Spinal cord (tissue), 10 donors: ENCODE measurements around the gene MAP2K6. TPM values are rescaled to one million over a fixed set of nuclear protein-coding genes. Genes with fewer than 3 reads are reported as not detected.

Experiments used
- DNase-seq, 6 donors: peaks; one replicate each; pipeline versions ENCODE4 v3.0.0 to v3.0.0-alpha.2; 2013 to 2015; ENCODE audit warnings: low spot score in 6 of 6, low read depth in 4 of 6
- H3K27ac ChIP-seq: one replicate; pipeline ENCODE4 v1.5.1; 2013; ENCODE audit warnings: low read depth, low read length, control low read depth
- H3K27me3 ChIP-seq: one replicate; pipeline ENCODE4 v1.6.1; 2013; ENCODE audit warnings: low read length; ENCODE audit not compliant: control insufficient read depth, insufficient read depth
- H3K36me3 ChIP-seq: one replicate; pipeline ENCODE4 v1.6.1; 2013; ENCODE audit warnings: low read length; ENCODE audit not compliant: control insufficient read depth, insufficient read depth
- H3K4me1 ChIP-seq: one replicate; pipeline ENCODE4 v1.6.1; 2013; ENCODE audit warnings: low read length; ENCODE audit not compliant: control insufficient read depth, insufficient read depth
- H3K4me3 ChIP-seq: one replicate; pipeline ENCODE4 v1.5.1; 2013; ENCODE audit warnings: low read depth, low read length, control low read depth
- H3K9me3 ChIP-seq: one replicate; pipeline ENCODE4 v1.6.1; 2013; ENCODE audit warnings: low read length; ENCODE audit not compliant: control insufficient read depth, insufficient read depth
- WGBS: methylation state at CpG from one replicate; pipeline ENCODE4 v1.1.5; 2013; ENCODE audit warnings: missing lambda C conversion rate; ENCODE audit not compliant: insufficient coverage; 5-methylcytosine and 5-hydroxymethylcytosine counted together
- polyA plus RNA-seq, 2 donors: library from polyadenylated mRNA; unstranded; fragments of 120-200 nt; gene quantifications; one replicate each; pipeline ENCODE4 v1.2.1, GENCODE V29; 2013; ENCODE audit not compliant: insufficient read length in 2 of 2
- total RNA-seq, 2 donors: library from RNA; depleted of rRNA in 1 of 2; stranded (reverse); fragments of 120-200 nt in 1 of 2; fragments of >200 nt in 1 of 2; gene quantifications; one replicate each; pipeline versions ENCODE4 v1.2.3 to v1.2.4, GENCODE V29; 2013 to 2014
- donor health status: healthy.

MAP2K6 gene
- total and polyA plus RNA-seq, 4 donors = 11.5 to 32.5 (median 17.9) TPM

- DNase-seq = no peak
- Histone ChIP-seq H3K27ac (no peak overlapping the region), H3K36me3 (no peaks in the 10 kb centered on the region), H3K9me3 (no peaks in the 10 kb centered on the region), H3K27me3 (no peaks in the 10 kb centered on the region), H3K4me3 (no peak overlapping the region), H3K4me1 (no peaks in the 10 kb centered on the region)
- 90% methylated on average over 1 of the region's 4 CpGs for WGBS
Observed at GRCh38 chr17:69480245-69480644, 65.7 kb downstream of the MAP2K6 start.

DNA sequence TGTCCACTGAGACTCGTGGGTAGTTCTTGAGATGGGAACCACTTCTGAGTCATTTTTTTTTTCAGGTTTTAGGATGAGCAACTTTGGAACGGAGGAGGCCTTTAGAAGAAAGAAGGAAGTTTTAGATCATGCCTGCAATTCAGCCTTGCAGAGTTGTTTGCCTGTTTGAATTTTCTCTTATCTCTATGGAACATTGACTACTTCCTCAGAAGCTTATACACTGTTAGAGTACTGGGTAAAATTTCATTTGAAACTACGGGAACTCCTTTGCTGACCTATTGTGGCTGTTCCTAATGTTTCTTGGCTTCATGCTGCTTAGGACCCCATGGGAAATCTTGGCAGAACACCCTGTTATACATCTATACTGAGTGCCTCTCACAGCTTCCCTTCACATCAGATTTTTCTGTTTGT lies 70.8 kb downstream of the MAP2K6 start:
- Histone ChIP-seq H3K27me3 (no peaks in the 10 kb centered on the region), H3K4me3 (no peak overlapping the region), H3K36me3 (no peaks in the 10 kb centered on the region), H3K27ac (no peak overlapping the region), H3K4me1 (no peaks in the 10 kb centered on the region), H3K9me3 (no peaks in the 10 kb centered on the region)
- DNase-seq = no peak
- no CpG with 5 or more reads among the region's 3 CpGs for WGBS

- Histone ChIP-seq H3K36me3 (no peaks in the 10 kb centered on the region), H3K27me3 (no peaks in the 10 kb centered on the region), H3K9me3 (no peaks in the 10 kb centered on the region), H3K27ac (no peak overlapping the region), H3K4me1 (no peaks in the 10 kb centered on the region), H3K4me3 (no peak overlapping the region)
- peak in 1 of 6 donors; percentile 31 for DNase-seq
- WGBS = 42% methylated on average over 2 of the region's 3 CpGs
Observed at GRCh38 chr17:69485901-69486643, 71.6 kb downstream of the MAP2K6 start.

GRCh38 chr17:69486779-69487637 lies 72.5 kb downstream of the MAP2K6 start:
- Histone ChIP-seq H3K27ac (no peak overlapping the region), H3K9me3 (no peaks in the 10 kb centered on the region), H3K4me3 (no peak overlapping the region), H3K36me3 (no peaks in the 10 kb centered on the region), H3K27me3 (no peaks in the 10 kb centered on the region), H3K4me1 (no peaks in the 10 kb centered on the region)
- no peak for DNase-seq
- 91% methylated on average over 5 of the region's 13 CpGs for WGBS

GRCh38 chr17:69489313-69489712 lies 74.8 kb downstream of the MAP2K6 start:
- no CpG with 5 or more reads among the region's 4 CpGs for WGBS
- no peak overlapping the region for H3K4me3 ChIP-seq
- DNase-seq = no peak
- no peaks in the 10 kb centered on the region for H3K9me3 ChIP-seq
- H3K27ac ChIP-seq = no peak overlapping the region
- no peaks in the 10 kb centered on the region for H3K27me3 ChIP-seq
- H3K36me3 ChIP-seq = no peaks in the 10 kb centered on the region
- H3K4me1 ChIP-seq = no peaks in the 10 kb centered on the region

- no peak overlapping the region for H3K4me3 ChIP-seq
- DNase-seq = no peak
- WGBS = 85% methylated on average over 3 of the region's 3 CpGs
Observed at GRCh38 chr17:69492410-69493071, 78.0 kb downstream of the MAP2K6 start.

DNA sequence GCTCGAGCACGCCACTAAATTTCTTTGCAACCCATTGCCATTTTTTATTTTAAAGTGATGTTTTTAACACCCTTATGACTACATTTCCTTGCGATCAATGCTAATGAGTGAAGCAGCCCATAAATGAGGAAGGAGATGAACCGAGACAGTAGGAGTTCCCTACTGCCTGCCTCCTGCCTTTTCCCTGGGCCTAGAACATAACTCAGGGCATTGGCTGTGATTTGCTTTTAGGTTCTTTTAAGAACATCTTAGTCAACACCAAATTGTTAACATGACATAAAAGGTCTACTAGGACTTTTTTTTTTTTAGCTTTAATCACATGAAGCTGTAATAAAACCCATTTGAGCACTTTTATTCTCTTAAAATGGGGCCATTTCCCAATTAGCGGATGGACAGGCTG lies 81.3 kb downstream of the MAP2K6 start:
- Histone ChIP-seq H3K9me3 (no peaks in the 10 kb centered on the region), H3K27me3 (no peaks in the 10 kb centered on the region), H3K36me3 (no peaks in the 10 kb centered on the region), H3K4me1 (peaks cover 4% of the 10 kb centered on the region), H3K4me3 (no peak overlapping the region), H3K27ac (no peak overlapping the region)
- DNase-seq = peak in 1 of 6 donors; percentile 54
- WGBS = 66% methylated on average over 2 of the region's 5 CpGs

More at GRCh38 chr17:69492410-69493071, 78.0 kb downstream of the MAP2K6 start:
- no peaks in the 10 kb centered on the region for H3K36me3 ChIP-seq
- H3K27ac ChIP-seq = no peak overlapping the region
- H3K4me1 ChIP-seq = no peaks in the 10 kb centered on the region
- no peaks in the 10 kb centered on the region for H3K27me3 ChIP-seq
- H3K9me3 ChIP-seq = no peaks in the 10 kb centered on the region

- no peak overlapping the region for H3K27ac ChIP-seq
- H3K27me3 ChIP-seq = no peaks in the 10 kb centered on the region
- no peak overlapping the region for H3K4me3 ChIP-seq
- no peak for DNase-seq
- WGBS = 90% methylated on average over 1 of the region's 1 CpG
- H3K9me3 ChIP-seq = no peaks in the 10 kb centered on the region
- H3K4me1 ChIP-seq = peaks cover 6% of the 10 kb centered on the region
- no peaks in the 10 kb centered on the region for H3K36me3 ChIP-seq
Observed at GRCh38 chr17:69497161-69497560, 82.7 kb downstream of the MAP2K6 start.

DNA sequence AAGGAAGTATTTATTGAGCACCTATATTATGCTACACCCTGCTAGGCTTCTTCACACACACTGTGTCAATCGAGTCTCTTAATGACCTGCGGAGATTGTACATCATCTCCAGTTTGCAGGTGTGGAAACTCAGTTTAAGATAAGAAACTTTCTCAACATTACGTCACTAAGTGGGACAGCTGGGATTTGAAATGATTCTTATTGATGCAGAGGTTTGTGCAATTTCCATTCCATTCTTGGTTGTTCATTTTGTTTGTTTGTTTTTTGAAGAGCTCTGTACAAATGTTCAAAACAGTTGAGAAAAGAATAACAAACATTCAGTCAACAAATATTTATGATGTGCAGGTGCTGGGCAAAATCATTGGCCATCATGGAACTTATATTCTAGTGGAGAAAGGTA lies 84.8 kb downstream of the MAP2K6 start:
- H3K27ac ChIP-seq = no peak overlapping the region
- no peaks in the 10 kb centered on the region for H3K36me3 ChIP-seq
- H3K27me3 ChIP-seq = no peaks in the 10 kb centered on the region
- no CpG with 5 or more reads among the region's 3 CpGs for whole genome bisulfite sequencing
- DNase-seq = no peak
- H3K9me3 ChIP-seq = no peaks in the 10 kb centered on the region
- no peak overlapping the region for H3K4me3 ChIP-seq
- H3K4me1 ChIP-seq = peaks cover 6% of the 10 kb centered on the region
